ENCODE results near the gene MCF2L2.

The MCF2L2 gene

DNA sequence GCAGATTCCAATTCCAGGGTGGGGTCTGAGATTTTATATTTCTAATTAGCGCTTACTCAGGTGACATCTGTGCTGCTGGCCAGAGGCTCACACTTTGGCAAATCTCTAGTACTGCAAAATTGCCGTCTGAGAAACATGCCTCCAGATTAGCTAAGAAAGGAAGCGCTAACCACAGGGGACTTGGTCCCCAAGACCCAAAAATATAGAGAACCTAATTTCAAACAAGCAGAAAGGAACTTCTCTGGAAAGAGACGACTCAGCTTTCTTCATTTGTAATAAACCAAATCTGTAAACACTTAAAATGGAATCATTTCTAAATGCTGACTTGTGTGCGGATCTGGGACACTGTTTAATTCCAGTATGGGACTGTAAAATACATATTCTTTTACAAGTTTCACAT, 119.7 kb downstream of the MCF2L2 start (continued):
- TF ChIP-seq ZNF274 (IDR thresholded peaks at IDR 0.05; ENCODE audit: low read length): no peak
- TF ChIP-seq ZNF274 (tag by site-specific recombination; IDR thresholded peaks at IDR 0.05; ENCODE audit: borderline replicate concordance): no peak
- TF ChIP-seq ZNF521 (tag by site-specific recombination; IDR thresholded peaks at IDR 0.05): no peak
- TF ChIP-seq ZNF830 (tag by site-specific recombination; IDR thresholded peaks at IDR 0.05; ENCODE audit: low read depth): no peak
- no peak for TF ChIP-seq ZNF324 (tag by site-specific recombination; IDR thresholded peaks at IDR 0.05)

DNA sequence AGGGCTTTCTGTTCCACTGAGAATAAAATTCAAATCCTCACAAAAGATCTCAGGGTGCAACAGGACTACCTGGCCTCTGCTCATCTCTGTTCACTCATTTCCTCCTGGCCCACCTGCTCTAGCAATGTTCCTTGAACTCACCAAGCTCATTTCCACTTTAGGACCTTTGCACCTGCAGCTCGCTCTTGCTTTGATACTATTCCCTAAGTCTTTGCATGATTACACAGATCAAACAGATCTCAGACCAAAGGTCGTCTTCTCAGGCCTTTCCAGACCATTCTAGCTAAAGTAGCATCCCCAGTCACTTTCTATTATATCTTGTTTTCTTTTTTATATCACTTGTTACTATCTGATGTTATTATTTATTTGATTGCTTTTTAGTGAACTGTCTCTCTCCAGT, 120.7 kb downstream of the MCF2L2 start:
- Histone ChIP-seq H3K4me3 (ENCODE audit: low read depth, low read length) (no peak overlapping the region), H3K27ac (ENCODE audit: extremely low read depth, low read depth, low read length) (no peak overlapping the region), H3K4me1 (ENCODE audit: control insufficient read depth, insufficient read depth, low read length) (0 out of 2 replicates have a peak, but pooled peaks cover 2% of the 10 kb centered on the region), H3K9me3 (ENCODE audit: control insufficient read depth, insufficient read depth, low read depth, low read length) (no peaks in the 10 kb centered on the region), H3K36me3 (ENCODE audit: control insufficient read depth in 2 of 2, insufficient read depth in 1 of 2, low read length in 2 of 2) (no peaks in the 10 kb centered on the region)
- TF ChIP-seq ZNF16 (tag by site-specific recombination; IDR thresholded peaks at IDR 0.05; ENCODE audit: low read depth) (no peak), ZNF10 (tag by site-specific recombination; IDR thresholded peaks at IDR 0.05) (no peak), ZNF548 (tag by site-specific recombination; IDR thresholded peaks at IDR 0.05) (no peak), ZNF37A (tag by site-specific recombination; IDR thresholded peaks at IDR 0.05) (no peak), ZNF514 (tag by site-specific recombination; IDR thresholded peaks at IDR 0.05) (no peak), RBAK (tag by site-specific recombination; IDR thresholded peaks at IDR 0.05) (no peak), ZNF133 (tag by site-specific recombination; IDR thresholded peaks at IDR 0.05) (no peak), ZNF416 (tag by site-specific recombination; IDR thresholded peaks at IDR 0.05) (no peak), GLIS1 (tag by site-specific recombination; IDR thresholded peaks at IDR 0.05) (no peak), SP2 (tag by site-specific recombination; IDR thresholded peaks at IDR 0.05) (no peak), TRIM28 (IDR thresholded peaks at IDR 0.05; ENCODE audit: borderline replicate concordance, low read length) (no peak), KLF7 (tag by site-specific recombination; IDR thresholded peaks at IDR 0.05; ENCODE audit: borderline replicate concordance) (no peak), ZXDB (tag by site-specific recombination; IDR thresholded peaks at IDR 0.05) (no peak), ZNF549 (tag by site-specific recombination; IDR thresholded peaks at IDR 0.05) (no peak)
- TF ChIP-seq, protein P1, sequence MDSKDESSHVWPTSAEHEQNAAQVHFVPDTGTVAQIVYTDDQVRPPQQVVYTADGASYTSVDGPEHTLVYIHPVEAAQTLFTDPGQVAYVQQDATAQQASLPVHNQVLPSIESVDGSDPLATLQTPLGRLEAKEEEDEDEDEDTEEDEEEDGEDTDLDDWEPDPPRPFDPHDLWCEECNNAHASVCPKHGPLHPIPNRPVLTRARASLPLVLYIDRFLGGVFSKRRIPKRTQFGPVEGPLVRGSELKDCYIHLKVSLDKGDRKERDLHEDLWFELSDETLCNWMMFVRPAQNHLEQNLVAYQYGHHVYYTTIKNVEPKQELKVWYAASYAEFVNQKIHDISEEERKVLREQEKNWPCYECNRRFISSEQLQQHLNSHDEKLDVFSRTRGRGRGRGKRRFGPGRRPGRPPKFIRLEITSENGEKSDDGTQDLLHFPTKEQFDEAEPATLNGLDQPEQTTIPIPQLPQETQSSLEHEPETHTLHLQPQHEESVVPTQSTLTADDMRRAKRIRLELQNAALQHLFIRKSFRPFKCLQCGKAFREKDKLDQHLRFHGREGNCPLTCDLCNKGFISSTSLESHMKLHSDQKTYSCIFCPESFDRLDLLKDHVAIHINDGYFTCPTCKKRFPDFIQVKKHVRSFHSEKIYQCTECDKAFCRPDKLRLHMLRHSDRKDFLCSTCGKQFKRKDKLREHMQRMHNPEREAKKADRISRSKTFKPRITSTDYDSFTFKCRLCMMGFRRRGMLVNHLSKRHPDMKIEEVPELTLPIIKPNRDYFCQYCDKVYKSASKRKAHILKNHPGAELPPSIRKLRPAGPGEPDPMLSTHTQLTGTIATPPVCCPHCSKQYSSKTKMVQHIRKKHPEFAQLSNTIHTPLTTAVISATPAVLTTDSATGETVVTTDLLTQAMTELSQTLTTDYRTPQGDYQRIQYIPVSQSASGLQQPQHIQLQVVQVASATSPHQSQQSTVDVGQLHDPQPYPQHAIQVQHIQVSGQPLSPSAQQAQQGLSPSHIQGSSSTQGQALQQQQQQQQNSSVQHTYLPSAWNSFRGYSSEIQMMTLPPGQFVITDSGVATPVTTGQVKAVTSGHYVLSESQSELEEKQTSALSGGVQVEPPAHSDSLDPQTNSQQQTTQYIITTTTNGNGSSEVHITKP (tag by site-specific recombination; IDR thresholded peaks at IDR 0.05): no peak
- TF ChIP-seq, protein P2, sequence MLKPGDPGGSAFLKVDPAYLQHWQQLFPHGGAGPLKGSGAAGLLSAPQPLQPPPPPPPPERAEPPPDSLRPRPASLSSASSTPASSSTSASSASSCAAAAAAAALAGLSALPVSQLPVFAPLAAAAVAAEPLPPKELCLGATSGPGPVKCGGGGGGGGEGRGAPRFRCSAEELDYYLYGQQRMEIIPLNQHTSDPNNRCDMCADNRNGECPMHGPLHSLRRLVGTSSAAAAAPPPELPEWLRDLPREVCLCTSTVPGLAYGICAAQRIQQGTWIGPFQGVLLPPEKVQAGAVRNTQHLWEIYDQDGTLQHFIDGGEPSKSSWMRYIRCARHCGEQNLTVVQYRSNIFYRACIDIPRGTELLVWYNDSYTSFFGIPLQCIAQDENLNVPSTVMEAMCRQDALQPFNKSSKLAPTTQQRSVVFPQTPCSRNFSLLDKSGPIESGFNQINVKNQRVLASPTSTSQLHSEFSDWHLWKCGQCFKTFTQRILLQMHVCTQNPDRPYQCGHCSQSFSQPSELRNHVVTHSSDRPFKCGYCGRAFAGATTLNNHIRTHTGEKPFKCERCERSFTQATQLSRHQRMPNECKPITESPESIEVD (tag by site-specific recombination; IDR thresholded peaks at IDR 0.05): no peak
- TF ChIP-seq, protein P3, sequence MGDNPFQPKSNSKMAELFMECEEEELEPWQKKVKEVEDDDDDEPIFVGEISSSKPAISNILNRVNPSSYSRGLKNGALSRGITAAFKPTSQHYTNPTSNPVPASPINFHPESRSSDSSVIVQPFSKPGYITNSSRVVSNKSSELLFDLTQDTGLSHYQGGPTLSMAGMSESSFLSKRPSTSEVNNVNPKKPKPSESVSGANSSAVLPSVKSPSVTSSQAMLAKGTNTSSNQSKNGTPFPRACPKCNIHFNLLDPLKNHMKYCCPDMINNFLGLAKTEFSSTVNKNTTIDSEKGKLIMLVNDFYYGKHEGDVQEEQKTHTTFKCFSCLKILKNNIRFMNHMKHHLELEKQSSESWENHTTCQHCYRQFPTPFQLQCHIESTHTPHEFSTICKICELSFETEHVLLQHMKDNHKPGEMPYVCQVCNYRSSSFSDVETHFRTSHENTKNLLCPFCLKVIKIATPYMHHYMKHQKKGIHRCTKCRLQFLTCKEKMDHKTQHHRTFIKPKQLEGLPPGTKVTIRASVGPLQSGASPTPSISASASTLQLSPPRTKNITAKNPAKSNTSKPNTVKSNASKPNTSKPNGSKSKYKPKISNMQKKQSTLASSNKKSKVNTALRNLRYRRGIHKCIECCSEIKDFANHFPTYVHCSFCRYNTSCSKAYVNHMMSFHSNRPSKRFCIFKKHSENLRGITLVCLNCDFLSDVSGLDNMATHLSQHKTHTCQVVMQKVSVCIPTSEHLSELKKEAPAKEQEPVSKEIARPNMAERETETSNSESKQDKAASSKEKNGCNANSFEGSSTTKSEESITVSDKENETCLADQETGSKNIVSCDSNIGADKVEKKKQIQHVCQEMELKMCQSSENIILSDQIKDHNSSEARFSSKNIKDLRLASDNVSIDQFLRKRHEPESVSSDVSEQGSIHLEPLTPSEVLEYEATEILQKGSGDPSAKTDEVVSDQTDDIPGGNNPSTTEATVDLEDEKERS (tag by site-specific recombination; IDR thresholded peaks at IDR 0.05): no peak
- TF ChIP-seq, protein P4, sequence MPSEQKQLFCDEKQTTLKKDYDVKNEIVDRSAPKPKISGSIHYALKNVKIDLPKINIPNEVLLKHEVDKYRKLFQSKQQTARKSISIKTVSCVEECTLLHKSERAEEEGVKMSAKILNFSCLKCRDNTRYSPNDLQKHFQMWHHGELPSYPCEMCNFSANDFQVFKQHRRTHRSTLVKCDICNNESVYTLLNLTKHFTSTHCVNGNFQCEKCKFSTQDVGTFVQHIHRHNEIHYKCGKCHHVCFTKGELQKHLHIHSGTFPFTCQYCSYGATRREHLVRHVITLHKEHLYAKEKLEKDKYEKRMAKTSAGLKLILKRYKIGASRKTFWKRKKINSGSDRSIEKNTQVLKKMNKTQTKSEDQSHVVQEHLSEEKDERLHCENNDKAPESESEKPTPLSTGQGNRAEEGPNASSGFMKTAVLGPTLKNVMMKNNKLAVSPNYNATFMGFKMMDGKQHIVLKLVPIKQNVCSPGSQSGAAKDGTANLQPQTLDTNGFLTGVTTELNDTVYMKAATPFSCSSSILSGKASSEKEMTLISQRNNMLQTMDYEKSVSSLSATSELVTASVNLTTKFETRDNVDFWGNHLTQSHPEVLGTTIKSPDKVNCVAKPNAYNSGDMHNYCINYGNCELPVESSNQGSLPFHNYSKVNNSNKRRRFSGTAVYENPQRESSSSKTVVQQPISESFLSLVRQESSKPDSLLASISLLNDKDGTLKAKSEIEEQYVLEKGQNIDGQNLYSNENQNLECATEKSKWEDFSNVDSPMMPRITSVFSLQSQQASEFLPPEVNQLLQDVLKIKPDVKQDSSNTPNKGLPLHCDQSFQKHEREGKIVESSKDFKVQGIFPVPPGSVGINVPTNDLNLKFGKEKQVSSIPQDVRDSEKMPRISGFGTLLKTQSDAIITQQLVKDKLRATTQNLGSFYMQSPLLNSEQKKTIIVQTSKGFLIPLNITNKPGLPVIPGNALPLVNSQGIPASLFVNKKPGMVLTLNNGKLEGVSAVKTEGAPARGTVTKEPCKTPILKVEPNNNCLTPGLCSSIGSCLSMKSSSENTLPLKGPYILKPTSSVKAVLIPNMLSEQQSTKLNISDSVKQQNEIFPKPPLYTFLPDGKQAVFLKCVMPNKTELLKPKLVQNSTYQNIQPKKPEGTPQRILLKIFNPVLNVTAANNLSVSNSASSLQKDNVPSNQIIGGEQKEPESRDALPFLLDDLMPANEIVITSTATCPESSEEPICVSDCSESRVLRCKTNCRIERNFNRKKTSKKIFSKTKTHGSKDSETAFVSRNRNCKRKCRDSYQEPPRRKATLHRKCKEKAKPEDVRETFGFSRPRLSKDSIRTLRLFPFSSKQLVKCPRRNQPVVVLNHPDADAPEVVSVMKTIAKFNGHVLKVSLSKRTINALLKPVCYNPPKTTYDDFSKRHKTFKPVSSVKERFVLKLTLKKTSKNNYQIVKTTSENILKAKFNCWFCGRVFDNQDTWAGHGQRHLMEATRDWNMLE (tag by site-specific recombination; conservative IDR thresholded peaks at IDR 0.05; ENCODE audit: low read depth): no peak
- CTCF ChIA-PET: interaction anchor here (0.6 to 1.1 kb wide), 2 partner anchors 398 to 1997 kb away, joined by 3 read pairs; no protein-coding TSS in a partner anchor
- POLR2A ChIA-PET: no interaction called here
